A549 (cell line): ENCODE results near the gene PRKAG3.

ENCODE experiments used
- BCL3 ChIP-seq: fragments of >200 bp; sonication (Bioruptor Twin); formaldehyde crosslinking; IDR thresholded peaks from 3 replicates; pipeline ENCODE4 v1.6.1; 2016
- CEBPB ChIP-seq, 2 experiments: fragments of >200 bp in 1 of 2; sonication (Bioruptor Twin) in 1 of 2; formaldehyde crosslinking in 1 of 2; IDR thresholded peaks; 2 replicates each; pipeline ENCODE4 v1.6.1; 2012 to 2016
- CTCF ChIP-seq: fragments of >200 bp; sonication (Bioruptor Twin); formaldehyde crosslinking; IDR thresholded peaks from 3 replicates; pipeline ENCODE4 v1.5.1; 2016
- EHMT2 ChIP-seq: fragments of 200-600 bp; sonication (generic); IDR thresholded peaks from 2 replicates; pipeline ENCODE4 v1.6.1; 2016; ENCODE audit warnings: antibody characterized with exemption, low read depth, mild to moderate bottlenecking, moderate library complexity
- ESRRA ChIP-seq: fragments of 150-350 bp; IDR thresholded peaks from 2 replicates; pipeline ENCODE4 v1.6.1; 2014; ENCODE audit warnings: mild to moderate bottlenecking, low read length, borderline replicate concordance
- HDAC2 ChIP-seq: fragments of 200-600 bp; sonication (generic); IDR thresholded peaks from 2 replicates; pipeline ENCODE4 v1.6.1; 2016
- HEYL ChIP-seq: fragments of 250-450 bp; sonication (Bioruptor Pico); IDR thresholded peaks from 2 replicates; pipeline ENCODE4 v1.8.0; 2021; ENCODE audit warnings: mild to moderate bottlenecking, moderate library complexity
- HMGXB4 ChIP-seq: fragments of 250-450 bp; sonication (Bioruptor Pico); IDR thresholded peaks from 2 replicates; pipeline ENCODE4 v1.5.0; 2021; ENCODE audit warnings: mild to moderate bottlenecking, moderate library complexity, borderline replicate concordance
- MAZ ChIP-seq: fragments of 150-350 bp; IDR thresholded peaks from 2 replicates; pipeline ENCODE4 v1.6.1; 2014; ENCODE audit warnings: antibody characterized with exemption, low read depth, low read length, borderline replicate concordance
- POLR2A ChIP-seq: IDR thresholded peaks from 2 replicates; pipeline ENCODE4 v1.6.1; 2012; ENCODE audit warnings: mild to moderate bottlenecking, low read length
- POLR2AphosphoS2 ChIP-seq: conservative IDR thresholded peaks from 2 replicates; pipeline ENCODE4 v1.6.1; 2012; ENCODE audit warnings: low read length, improper control_type of control experiment, inconsistent platforms
- RAD21 ChIP-seq, 2 experiments: fragments of >200 bp in 1 of 2; sonication (Bioruptor Twin) in 1 of 2; formaldehyde crosslinking in 1 of 2; IDR thresholded peaks in 1 of 2; conservative IDR thresholded peaks in 1 of 2; 2 replicates in 1 of 2; 3 replicates in 1 of 2; pipeline ENCODE4 v1.6.1; 2012 to 2018; ENCODE audit warnings: inconsistent platforms in 1 of 2
- REST ChIP-seq: fragments of 200-600 bp; sonication (generic); IDR thresholded peaks from 2 replicates; pipeline ENCODE4 v1.6.1; 2016; ENCODE audit warnings: antibody characterized with exemption, mild to moderate bottlenecking, moderate library complexity
- RFX5 ChIP-seq: fragments of 450-650 bp; IDR thresholded peaks from 2 replicates; pipeline ENCODE4 v1.7.1; 2014; ENCODE audit warnings: antibody characterized with exemption, mild to moderate bottlenecking, moderate library complexity

GRCh38 chr2:218878926-218879761 lies 47.5 kb upstream of the PRKAG3 start:
- TF ChIP-seq CTCF: no peak
- no peak for TF ChIP-seq POLR2AphosphoS2
- TF ChIP-seq HMGXB4 (CRISPR knock-in tag): no peak
- TF ChIP-seq RAD21 (conservative IDR thresholded peaks at IDR 0.05 in 1 of 2, IDR thresholded peaks at IDR 0.05 in 1 of 2): no peak
- no peak for TF ChIP-seq ESRRA
- no peak for TF ChIP-seq HEYL (CRISPR knock-in tag)
- no peak for TF ChIP-seq POLR2A
- no peak for TF ChIP-seq CEBPB (IDR thresholded peaks at IDR 0.05)
- TF ChIP-seq RFX5: no peak
- TF ChIP-seq MAZ: no peak
- TF ChIP-seq REST: no peak
- TF ChIP-seq BCL3: no peak
- TF ChIP-seq HDAC2: no peak
- no peak for TF ChIP-seq EHMT2
